HG03196 (cell line): ENCODE results near the gene COLEC12.

Experiments
- ATAC-seq: cut with Tn5 transposase; IDR thresholded peaks from one replicate; pipeline ENCODE4 v1.9.1; 2021; ENCODE audit not compliant: unreplicated experiment

Gene COLEC12

GRCh38 chr18:392928-393573 is 107.5 kb downstream of the COLEC12 start:
- no peak for ATAC-seq

- ATAC-seq: no peak
Observed at GRCh38 chr18:390741-391478, 109.6 kb downstream of the COLEC12 start.

GRCh38 chr18:389658-390357 is 110.7 kb downstream of the COLEC12 start:
- no peak for ATAC-seq

- ATAC-seq: no peak
Observed at GRCh38 chr18:388200-388599, 112.3 kb downstream of the COLEC12 start.

- ATAC-seq: no peak
Observed at GRCh38 chr18:386994-387393, 113.5 kb downstream of the COLEC12 start.

- no peak for ATAC-seq
Observed at GRCh38 chr18:384897-385296, 115.6 kb downstream of the COLEC12 start.

GRCh38 chr18:383135-383534 is 117.4 kb downstream of the COLEC12 start:
- no peak for ATAC-seq

DNA sequence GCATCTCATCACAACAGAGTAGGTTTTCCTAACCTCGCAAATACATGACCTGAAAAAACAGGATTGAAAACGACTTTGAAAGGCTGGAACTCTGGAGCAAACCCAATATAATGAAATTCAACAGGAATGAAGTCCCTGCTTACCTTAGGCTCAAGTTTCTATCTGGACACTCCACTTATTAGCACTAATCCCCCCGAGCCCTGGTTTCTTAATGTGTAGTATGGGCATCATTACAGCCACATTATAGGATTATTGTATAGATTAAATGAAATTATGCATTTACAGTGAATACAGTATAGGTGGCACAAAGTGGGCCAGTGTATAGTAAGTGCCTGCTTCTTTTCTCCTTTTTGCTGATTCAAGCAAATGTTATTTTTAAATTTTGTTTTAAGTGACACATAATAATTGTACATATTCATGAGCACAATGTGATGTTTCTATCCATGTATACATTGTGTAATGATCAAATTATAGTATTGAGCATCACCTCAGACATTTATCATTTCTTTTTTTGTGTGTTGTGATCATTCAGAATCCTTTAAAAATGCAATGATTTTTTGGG is 118.0 kb downstream of the COLEC12 start:
- no peak for ATAC-seq

GRCh38 chr18:379681-380330 is 120.7 kb downstream of the COLEC12 start:
- no peak for ATAC-seq

DNA sequence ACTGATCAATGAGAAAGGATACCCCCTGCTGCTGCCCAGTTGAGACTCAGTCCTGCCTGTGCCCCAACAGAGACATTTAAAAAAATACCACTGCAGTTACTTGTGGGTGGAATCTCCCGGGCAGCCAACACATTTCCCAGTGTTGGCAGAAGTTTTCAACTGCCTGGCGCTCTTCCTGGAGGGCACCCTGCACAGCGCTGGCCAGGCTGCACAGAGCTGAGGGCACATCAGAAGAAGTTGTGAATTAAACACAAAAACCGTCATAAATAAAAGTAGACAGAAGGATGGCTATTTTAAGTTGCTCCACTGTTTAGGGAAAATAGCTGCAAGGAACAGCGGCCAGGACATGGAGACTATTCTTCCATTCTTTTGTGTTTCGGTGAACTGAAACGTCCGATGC is 122.4 kb downstream of the COLEC12 start:
- no peak for ATAC-seq

DNA sequence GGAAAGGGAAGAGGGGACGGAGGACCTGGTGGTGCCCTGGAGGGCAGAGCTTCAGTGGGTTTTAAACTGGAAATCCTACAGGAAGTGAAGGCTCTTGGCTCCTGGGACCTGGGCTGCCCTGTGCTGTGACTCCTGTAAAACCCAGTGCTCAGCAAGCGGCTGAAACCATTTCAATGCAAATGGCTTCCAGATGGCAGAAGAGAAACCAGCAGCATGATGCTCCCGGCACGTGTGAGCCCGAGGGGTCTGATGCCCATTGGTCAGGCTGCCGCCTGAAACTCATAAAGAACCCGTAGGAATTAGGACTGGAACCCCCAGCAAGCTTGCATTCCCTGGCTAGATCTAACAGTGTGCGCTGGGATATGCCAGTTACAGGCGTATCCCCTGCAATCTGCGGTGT is 123.4 kb downstream of the COLEC12 start:
- ATAC-seq: no peak

- no peak for ATAC-seq
Observed at GRCh38 chr18:376311-376710, 124.2 kb downstream of the COLEC12 start.

DNA sequence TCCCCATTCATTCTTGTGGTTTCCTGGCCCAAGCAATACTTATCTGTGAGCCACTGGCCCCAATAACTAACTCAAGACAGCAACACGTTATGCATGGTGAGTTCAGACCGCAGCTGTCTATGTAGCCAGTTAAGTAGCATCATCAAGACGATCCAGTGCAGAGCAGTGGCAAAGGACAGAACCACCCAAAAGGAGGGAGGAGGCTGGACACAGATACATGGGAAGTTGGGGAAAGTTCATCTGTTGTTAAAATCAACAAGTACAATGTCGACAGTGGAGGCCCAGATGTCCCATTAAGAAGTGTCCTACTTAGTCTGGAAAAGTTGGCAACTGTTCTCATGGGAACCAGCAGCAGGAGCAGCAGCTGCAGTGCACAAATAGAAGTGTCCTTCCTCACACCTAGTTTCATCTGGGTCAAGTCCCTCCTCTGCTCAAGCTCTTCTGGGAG is 125.8 kb downstream of the COLEC12 start:
- peak; percentile 68 for ATAC-seq

DNA sequence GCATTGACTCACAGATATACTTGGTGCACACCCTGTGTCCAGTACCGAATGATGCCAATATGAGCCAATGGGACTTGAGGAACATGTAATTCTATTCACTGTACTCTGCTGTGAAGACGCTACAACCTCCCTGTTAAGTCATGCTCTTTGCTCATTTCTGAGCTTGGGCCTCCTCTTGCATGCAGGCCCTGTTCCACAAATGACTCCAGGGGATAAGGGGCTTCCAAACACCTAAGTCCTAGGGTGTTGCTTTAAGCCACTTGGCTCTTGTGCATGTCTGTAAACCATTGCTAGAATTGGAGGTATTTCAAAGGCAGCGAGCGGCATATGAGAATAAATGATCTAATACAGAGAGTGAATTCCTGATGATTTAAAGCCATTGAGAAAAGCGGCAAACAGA is 126.7 kb downstream of the COLEC12 start:
- ATAC-seq: no peak

- ATAC-seq: no peak
Observed at GRCh38 chr18:371609-371982, 128.9 kb downstream of the COLEC12 start.

- no peak for ATAC-seq
Observed at GRCh38 chr18:370751-371608, 129.5 kb downstream of the COLEC12 start.

DNA sequence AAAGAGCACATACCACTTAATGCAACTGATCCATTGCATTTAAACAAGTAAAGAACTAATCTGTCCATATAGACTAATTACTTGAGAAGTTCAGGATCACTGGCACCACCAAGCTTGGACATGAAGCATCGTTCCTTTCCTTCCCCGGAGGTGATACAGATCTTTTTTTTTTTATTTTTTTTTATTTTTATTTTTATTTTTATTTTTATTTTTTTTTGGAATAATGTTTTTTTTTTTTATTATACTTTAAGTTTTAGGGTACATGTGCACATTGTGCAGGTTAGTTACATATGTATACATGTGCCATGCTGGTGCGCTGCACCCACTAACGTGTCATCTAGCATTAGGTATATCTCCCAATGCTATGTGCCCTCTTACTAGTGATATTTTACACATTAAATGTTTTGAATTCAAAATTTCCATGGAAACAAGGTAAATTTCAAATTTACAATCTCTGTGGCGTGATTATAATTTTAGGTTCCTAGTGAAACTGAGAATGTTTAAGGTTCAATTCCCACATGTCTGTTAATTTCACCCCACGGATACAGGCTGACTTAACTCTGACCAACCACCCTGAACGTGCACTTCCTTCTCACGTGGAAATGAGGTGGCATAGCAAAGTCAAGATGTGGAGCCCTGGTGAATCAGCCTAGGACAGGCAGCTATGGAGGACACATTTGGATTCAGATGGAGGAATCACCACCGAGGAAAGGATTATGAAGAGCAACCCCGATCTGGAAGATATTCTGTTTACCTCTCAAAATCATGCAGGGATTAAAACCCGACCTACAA is 131.1 kb downstream of the COLEC12 start:
- no peak for ATAC-seq

GRCh38 chr18:366466-367061 is 133.9 kb downstream of the COLEC12 start:
- ATAC-seq: no peak

- ATAC-seq: no peak
Observed at GRCh38 chr18:365651-366050, 134.8 kb downstream of the COLEC12 start.
